Tibial nerve (tissue), 4 donors: ENCODE measurements around the gene ASB3. TPM values are rescaled to one million over a fixed set of nuclear protein-coding genes. Genes with fewer than 3 reads are reported as not detected.
A peak's percentile ranks its signal among the peaks of the same experiment; 100 is the strongest.

Experiments used
- DNase-seq, 2 donors: peaks; one replicate each; pipeline ENCODE4 v3.0.0-alpha.2; 2019; ENCODE audit warnings: low spot score in 2 of 2
- H3K27ac ChIP-seq, 4 donors: fragments of 200-600 bp; sonication (generic) in 3 of 4; one replicate each; pipeline ENCODE4 v1.5.1; 2017 to 2019; ENCODE audit warnings: mild to moderate bottlenecking in 1 of 4
- H3K27me3 ChIP-seq, 2 donors: fragments of 200-600 bp; sonication (generic) in 1 of 2; one replicate each; pipeline versions ENCODE4 v1.5.1 to v1.6.0; 2017 to 2019
- H3K36me3 ChIP-seq, 3 donors: fragments of 200-600 bp; sonication (generic); one replicate each; pipeline ENCODE4 v1.5.1; 2018 to 2019
- H3K4me1 ChIP-seq, 4 donors: fragments of 200-600 bp; sonication (generic) in 3 of 4; one replicate each; pipeline ENCODE4 v1.5.1; 2017 to 2019
- H3K4me3 ChIP-seq, 4 donors: fragments of 200-600 bp; sonication (generic) in 3 of 4; one replicate each; pipeline ENCODE4 v1.5.1; 2017 to 2019; ENCODE audit warnings: mild to moderate bottlenecking in 1 of 4, moderate library complexity in 1 of 4
- H3K9me3 ChIP-seq, 4 donors: fragments of 200-600 bp; sonication (generic) in 3 of 4; one replicate each; pipeline ENCODE4 v1.5.1; 2017 to 2019
- EP300 ChIP-seq, 2 donors: sonication (generic); formaldehyde crosslinking; IDR thresholded peaks; one replicate each; pipeline ENCODE4 v1.6.1; 2017; ENCODE audit warnings: antibody characterized with exemption in 2 of 2, mild to moderate bottlenecking in 1 of 2
- POLR2A ChIP-seq, 2 donors: fragments of 450-650 bp; IDR thresholded peaks; one replicate each; pipeline ENCODE4 v1.6.1; 2017; ENCODE audit warnings: antibody characterized with exemption in 2 of 2, mild to moderate bottlenecking in 2 of 2, moderate library complexity in 2 of 2
- WGBS, 2 donors: methylation state at CpG; one replicate each; pipeline ENCODE4 v1.1.5; 2018; 5-methylcytosine and 5-hydroxymethylcytosine counted together
- total RNA-seq, 4 donors: library from RNA; depleted of rRNA; stranded (reverse); fragments of >200 nt; gene quantifications; one replicate each; pipeline ENCODE4 v1.1.0, GENCODE V29; 2016
- TF ChIP-seq, protein P1 (sequence below), 5 experiments: fragments of 200-600 bp in 3 of 5; fragments of 450-650 bp in 2 of 5; sonication (generic) in 3 of 5; IDR thresholded peaks; one replicate each; pipeline ENCODE4 v1.5.1; 2016 to 2019; ENCODE audit warnings: antibody characterized with exemption in 5 of 5, mild to moderate bottlenecking in 3 of 5, moderate library complexity in 2 of 5

ASB3 gene
- total RNA-seq, 4 donors from 2014 or later: 16.8 to 24.7 (median 17.3) TPM

DNA sequence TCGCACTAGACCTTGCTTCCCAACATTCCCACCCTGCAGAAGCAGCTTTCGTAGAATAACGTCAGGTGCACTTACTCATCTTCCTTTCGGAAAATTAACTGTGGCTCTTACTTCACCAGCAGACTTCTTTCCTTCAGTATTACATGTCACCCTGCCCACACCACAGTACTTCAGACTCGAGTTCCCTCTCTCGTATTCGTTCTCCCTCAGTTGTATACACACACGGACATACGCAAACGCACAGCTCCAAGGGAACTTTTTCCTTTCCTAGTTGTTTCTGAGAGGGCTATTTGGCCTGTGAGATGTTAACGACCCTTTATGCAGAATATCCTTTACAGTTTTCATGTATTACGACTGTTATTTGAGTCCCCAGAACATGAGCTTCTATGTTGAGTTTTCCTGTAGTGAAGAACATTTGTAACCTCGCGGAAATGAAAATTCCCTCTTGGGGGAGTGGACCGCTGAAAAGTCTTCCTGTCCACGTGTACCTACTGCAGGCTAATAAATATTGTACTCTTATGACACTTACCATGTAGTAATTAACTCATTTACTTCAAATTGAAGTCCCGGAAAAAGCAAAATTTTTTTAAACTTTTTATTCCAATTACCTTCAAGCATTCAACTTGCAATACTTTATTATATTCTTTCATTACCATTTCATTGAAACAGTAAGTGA lies 999 bp upstream of the ASB3 start:
- H3K36me3 ChIP-seq: no peaks in the 10 kb centered on the region
- no peak for DNase-seq
- no peaks in the 10 kb centered on the region for H3K27me3 ChIP-seq
- WGBS, 2 donors: 4 to 5% methylated on average over 17 of the region's 17 CpGs
- peaks cover 0 to 47% (median 21%) of the 10 kb centered on the region in 4 donors for H3K4me1 ChIP-seq
- H3K4me3 ChIP-seq: peak overlapping the region; percentile 75 to 95 (median 88)
- no peaks in the 10 kb centered on the region for H3K9me3 ChIP-seq
- H3K27ac ChIP-seq: peak overlapping the region; percentile 66 to 92 (median 82)
- TF ChIP-seq EP300 (IDR thresholded peaks at IDR 0.05): no peak
- TF ChIP-seq, protein P1, sequence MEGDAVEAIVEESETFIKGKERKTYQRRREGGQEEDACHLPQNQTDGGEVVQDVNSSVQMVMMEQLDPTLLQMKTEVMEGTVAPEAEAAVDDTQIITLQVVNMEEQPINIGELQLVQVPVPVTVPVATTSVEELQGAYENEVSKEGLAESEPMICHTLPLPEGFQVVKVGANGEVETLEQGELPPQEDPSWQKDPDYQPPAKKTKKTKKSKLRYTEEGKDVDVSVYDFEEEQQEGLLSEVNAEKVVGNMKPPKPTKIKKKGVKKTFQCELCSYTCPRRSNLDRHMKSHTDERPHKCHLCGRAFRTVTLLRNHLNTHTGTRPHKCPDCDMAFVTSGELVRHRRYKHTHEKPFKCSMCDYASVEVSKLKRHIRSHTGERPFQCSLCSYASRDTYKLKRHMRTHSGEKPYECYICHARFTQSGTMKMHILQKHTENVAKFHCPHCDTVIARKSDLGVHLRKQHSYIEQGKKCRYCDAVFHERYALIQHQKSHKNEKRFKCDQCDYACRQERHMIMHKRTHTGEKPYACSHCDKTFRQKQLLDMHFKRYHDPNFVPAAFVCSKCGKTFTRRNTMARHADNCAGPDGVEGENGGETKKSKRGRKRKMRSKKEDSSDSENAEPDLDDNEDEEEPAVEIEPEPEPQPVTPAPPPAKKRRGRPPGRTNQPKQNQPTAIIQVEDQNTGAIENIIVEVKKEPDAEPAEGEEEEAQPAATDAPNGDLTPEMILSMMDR (IDR thresholded peaks at IDR 0.05): no peak
- no peak for TF ChIP-seq POLR2A (IDR thresholded peaks at IDR 0.05)

DNA sequence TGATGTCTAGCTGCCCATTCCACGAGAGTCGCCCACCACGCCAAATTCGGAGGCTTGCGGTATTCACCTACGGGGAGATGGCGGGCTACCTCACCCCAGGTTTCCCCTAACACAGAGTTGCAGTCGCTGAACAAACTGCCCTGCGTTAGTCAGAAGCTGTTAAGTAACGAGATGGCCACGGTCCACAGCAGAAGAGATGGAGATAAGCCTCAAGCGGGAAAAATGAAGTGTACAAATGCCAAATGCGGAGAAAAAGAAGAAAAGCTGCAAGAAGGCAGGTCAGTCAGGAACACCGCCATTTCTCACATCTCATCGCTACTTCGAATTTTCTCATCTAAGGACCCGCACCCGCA lies 425 bp downstream of the ASB3 start:
- peak overlapping the region; percentile 75 to 95 (median 88) for H3K4me3 ChIP-seq
- peaks cover 0 to 8% (median 0%) of the 10 kb centered on the region in 3 donors for H3K36me3 ChIP-seq
- peak overlapping the region; percentile 66 to 92 (median 82) for H3K27ac ChIP-seq
- TF ChIP-seq POLR2A (IDR thresholded peaks at IDR 0.05) (no peak), EP300 (IDR thresholded peaks at IDR 0.05) (no peak)
- TF ChIP-seq, protein P1 (IDR thresholded peaks at IDR 0.05): no peak
- peak in 1 of 2 donors; percentile 18 for DNase-seq
- 0 to 1% methylated on average over 18 of the region's 18 CpGs for WGBS, 2 donors
- H3K9me3 ChIP-seq: no peaks in the 10 kb centered on the region
- H3K4me1 ChIP-seq: peaks cover 0 to 47% (median 21%) of the 10 kb centered on the region in 4 donors
- H3K27me3 ChIP-seq: no peaks in the 10 kb centered on the region

DNA sequence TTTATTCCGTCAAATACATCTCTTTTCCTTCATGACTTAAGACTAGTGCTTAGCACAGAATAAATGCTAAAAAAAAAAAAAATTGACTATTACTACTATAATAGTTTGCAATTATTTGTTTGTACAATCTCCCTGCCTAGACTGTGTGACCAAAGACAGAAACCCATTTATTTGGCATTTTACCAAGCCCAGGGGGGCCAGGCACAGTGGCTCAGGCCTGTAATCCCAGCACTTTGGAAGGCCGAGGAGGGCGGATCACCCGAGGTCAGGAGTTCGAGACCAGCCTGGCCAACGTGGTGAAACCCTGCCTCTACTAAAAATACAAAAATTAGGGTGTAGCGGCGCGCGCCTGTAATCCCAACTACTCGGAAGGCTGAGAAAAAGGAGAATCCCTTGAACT lies 1.4 kb downstream of the ASB3 start:
- Histone ChIP-seq H3K4me3 (peak overlapping the region; percentile 75 to 95 (median 88)), H3K9me3 (no peaks in the 10 kb centered on the region), H3K36me3 (peaks cover 0 to 17% (median 0%) of the 10 kb centered on the region in 3 donors), H3K4me1 (peaks cover 0 to 42% (median 21%) of the 10 kb centered on the region in 4 donors), H3K27ac (no peak overlapping the region), H3K27me3 (no peaks in the 10 kb centered on the region)
- WGBS, 2 donors: 41 to 45% methylated on average over 11 of the region's 11 CpGs
- TF ChIP-seq POLR2A (IDR thresholded peaks at IDR 0.05) (no peak), EP300 (IDR thresholded peaks at IDR 0.05) (no peak)
- TF ChIP-seq, protein P1 (IDR thresholded peaks at IDR 0.05): no peak
- DNase-seq: no peak

DNA sequence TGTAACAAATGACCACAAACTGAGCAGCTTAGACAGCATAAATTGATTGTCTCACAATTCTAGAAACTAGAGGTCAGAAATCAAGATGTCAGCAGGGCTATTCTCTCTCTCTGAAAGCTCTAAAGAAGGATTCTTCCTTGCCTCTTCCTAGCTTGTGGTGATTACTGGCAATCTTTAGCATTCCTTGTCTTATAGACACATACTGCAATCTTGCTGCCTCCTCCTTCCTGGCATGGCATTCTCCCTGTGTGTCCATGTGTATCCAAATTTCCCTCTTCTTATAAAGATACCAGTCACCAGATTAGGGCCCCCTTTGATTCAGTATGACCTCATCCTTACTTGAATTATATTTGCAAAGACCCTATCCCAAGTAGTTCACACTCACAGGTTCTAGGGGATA lies 2.3 kb downstream of the ASB3 start:
- Histone ChIP-seq H3K27me3 (no peaks in the 10 kb centered on the region), H3K4me1 (peaks cover 0 to 36% (median 21%) of the 10 kb centered on the region in 4 donors), H3K4me3 (no peak overlapping the region), H3K36me3 (peaks cover 0 to 23% (median 0%) of the 10 kb centered on the region in 3 donors), H3K9me3 (no peaks in the 10 kb centered on the region), H3K27ac (no peak overlapping the region)
- TF ChIP-seq EP300 (IDR thresholded peaks at IDR 0.05): no peak
- DNase-seq: no peak

DNA sequence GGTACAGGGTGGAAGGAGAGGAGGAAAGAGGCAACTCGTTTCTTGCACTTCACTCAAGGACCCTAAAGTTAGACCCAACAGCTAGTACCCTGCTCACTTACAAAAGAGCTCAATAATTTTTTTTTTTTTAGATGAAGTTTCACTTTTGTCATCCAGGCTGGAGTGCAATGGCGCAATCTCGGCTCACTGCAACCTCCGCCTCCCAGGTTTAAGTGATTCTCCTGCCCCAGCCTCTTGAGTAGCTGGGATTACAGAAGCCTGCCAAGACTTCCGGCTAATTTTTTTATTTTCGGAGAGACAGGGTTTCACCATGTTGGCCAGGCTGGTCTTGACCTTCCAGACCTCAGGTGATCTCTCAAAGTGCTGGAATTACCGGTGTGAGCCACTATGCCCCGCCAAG lies 4.1 kb downstream of the ASB3 start:
- peaks cover 0 to 25% (median 0%) of the 10 kb centered on the region in 3 donors for H3K36me3 ChIP-seq
- no peak overlapping the region for H3K27ac ChIP-seq
- H3K27me3 ChIP-seq: no peaks in the 10 kb centered on the region
- TF ChIP-seq POLR2A (IDR thresholded peaks at IDR 0.05): no peak
- no peak for TF ChIP-seq EP300 (IDR thresholded peaks at IDR 0.05)
- TF ChIP-seq, protein P1 (IDR thresholded peaks at IDR 0.05): no peak
- no peak for DNase-seq
- no peaks in the 10 kb centered on the region for H3K9me3 ChIP-seq
- H3K4me3 ChIP-seq: no peak overlapping the region
- WGBS, 2 donors: 86 to 87% methylated on average over 8 of the region's 8 CpGs
- peaks cover 0 to 22% (median 16%) of the 10 kb centered on the region in 4 donors for H3K4me1 ChIP-seq
